ENCODE measurements around the gene ZNF491.

DNA sequence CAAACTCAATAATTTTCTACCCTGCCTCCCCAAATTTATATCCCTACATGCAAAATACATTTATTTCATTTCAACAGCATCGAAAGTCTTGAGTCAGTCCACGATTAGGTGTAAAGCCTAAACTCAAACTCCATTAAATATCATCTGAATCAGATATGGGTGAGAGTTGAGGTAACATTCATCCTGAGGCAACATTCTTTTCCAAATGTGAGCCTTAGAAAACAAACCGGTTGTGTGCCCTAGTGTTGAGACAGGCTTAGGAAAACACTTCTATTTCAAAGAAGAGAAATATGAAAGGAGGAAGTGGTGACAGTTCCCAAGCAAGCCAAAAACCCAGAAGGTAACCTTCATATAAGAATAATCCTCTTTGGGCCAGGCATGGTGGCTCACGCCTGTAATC is 43.7 kb upstream of the ZNF491 start:
- TF ChIP-seq, protein P1, sequence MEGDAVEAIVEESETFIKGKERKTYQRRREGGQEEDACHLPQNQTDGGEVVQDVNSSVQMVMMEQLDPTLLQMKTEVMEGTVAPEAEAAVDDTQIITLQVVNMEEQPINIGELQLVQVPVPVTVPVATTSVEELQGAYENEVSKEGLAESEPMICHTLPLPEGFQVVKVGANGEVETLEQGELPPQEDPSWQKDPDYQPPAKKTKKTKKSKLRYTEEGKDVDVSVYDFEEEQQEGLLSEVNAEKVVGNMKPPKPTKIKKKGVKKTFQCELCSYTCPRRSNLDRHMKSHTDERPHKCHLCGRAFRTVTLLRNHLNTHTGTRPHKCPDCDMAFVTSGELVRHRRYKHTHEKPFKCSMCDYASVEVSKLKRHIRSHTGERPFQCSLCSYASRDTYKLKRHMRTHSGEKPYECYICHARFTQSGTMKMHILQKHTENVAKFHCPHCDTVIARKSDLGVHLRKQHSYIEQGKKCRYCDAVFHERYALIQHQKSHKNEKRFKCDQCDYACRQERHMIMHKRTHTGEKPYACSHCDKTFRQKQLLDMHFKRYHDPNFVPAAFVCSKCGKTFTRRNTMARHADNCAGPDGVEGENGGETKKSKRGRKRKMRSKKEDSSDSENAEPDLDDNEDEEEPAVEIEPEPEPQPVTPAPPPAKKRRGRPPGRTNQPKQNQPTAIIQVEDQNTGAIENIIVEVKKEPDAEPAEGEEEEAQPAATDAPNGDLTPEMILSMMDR (IDR thresholded peaks at IDR 0.05) = no peak
- TF ChIP-seq POLR2A (IDR thresholded peaks at IDR 0.05) = no peak

Data from transverse colon (tissue), 3 donors.